HG03064 (cell line): ENCODE results near the gene SLC16A8.
"Not testable (repeated sequence)": the region's sequence is repeated elsewhere in the genome, so short reads cannot be mapped to it uniquely, and the experiment has no call there.

Source experiments
- ATAC-seq: cut with Tn5 transposase; IDR thresholded peaks from one replicate; pipeline ENCODE4 v1.9.1; 2021; ENCODE audit warnings: low read depth; ENCODE audit not compliant: unreplicated experiment

SLC16A8 gene, protein sequence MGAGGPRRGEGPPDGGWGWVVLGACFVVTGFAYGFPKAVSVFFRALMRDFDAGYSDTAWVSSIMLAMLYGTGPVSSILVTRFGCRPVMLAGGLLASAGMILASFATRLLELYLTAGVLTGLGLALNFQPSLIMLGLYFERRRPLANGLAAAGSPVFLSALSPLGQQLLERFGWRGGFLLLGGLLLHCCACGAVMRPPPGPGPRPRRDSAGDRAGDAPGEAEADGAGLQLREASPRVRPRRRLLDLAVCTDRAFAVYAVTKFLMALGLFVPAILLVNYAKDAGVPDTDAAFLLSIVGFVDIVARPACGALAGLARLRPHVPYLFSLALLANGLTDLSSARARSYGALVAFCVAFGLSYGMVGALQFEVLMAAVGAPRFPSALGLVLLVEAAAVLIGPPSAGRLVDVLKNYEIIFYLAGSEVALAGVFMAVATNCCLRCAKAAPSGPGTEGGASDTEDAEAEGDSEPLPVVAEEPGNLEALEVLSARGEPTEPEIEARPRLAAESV

DNA sequence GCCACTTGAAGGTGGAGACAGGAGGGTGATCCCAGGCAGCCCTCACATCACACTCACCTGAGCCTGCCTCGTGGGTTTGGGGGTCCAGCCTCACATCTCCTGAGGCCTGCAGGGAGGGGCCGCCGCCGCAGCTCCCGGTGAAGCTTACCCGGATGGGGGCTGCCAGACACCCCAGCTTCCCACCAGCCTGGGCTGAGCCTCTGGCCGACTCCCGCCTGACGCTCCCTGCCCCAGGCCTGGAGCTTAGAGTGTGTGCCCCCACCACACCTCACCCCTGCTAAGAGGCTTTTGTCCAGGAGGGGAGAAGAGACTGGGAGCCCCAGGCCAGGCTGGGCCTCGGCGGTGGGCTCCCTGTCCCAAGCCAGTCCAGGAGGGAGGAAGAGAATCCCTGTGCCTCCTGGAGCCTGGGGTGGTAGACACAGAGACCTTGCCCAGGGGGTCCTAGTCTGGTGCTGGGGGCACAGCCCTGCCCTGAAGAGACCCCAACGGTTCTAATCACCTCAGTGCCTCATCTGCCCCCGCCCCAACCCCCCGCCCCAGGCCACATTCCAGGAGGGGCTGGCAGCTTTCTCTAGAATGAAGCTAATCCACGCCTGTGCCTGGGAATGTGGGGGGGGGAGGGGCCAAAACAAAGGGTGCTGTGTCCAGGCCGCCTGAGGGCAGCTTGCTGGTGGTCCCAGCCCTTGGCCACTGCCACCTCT is at the start of gene SLC16A8:
SLC16A8 (minus strand) TSS at position 254 of the 701 bp plus-strand sequence. CDS start 1,311 bp downstream, outside the sequence.
- no peak for ATAC-seq

- no peak for ATAC-seq
These were observed 49.3 kb upstream of the SLC16A8 start for GRCh38 chr22:38133331-38133730.

GRCh38 chr22:38132794-38133193 is 48.8 kb upstream of the SLC16A8 start:
- ATAC-seq: no peak

GRCh38 chr22:38132136-38132535 is 48.2 kb upstream of the SLC16A8 start:
- no peak for ATAC-seq

DNA sequence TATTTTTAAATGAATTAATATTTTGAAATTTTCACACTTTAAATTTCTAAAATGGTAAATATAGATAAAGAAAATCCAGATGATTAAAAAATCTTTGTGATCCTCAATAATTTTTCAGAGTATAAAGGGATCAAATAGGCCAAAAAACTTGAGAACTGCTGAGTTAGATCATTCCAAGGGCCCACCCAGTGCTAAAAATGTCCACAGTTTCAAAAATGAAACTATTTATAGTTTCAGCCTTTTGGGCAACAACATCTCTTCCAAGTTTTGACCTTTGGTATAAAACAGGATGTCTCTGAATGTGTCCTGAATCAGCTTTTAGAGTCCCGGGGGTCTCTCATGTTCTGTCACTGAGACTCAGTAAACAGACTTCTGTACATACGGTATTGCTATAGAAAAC is 47.4 kb upstream of the SLC16A8 start:
- no peak for ATAC-seq

DNA sequence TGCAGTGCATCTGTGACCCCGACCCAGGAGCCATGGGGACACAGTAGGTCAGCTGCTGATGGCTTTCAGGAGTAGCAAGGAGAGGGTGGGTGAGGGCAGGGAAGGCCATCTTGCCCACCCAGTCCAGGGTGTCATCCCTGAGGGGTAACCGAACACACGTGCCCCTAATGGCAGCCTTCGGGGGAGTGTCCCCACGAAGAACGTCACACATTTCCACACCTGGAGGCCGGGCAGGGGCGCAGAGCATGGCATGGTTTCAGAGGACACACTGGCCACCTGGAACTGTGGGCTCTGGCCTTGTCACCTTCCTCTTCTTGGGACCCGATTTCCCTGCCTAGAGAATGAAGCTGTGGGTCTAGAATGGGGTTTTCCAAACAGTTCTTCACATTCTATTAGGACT is 45.9 kb upstream of the SLC16A8 start:
- ATAC-seq: no peak

- no peak for ATAC-seq
These were observed 45.0 kb upstream of the SLC16A8 start for GRCh38 chr22:38129021-38129420.

DNA sequence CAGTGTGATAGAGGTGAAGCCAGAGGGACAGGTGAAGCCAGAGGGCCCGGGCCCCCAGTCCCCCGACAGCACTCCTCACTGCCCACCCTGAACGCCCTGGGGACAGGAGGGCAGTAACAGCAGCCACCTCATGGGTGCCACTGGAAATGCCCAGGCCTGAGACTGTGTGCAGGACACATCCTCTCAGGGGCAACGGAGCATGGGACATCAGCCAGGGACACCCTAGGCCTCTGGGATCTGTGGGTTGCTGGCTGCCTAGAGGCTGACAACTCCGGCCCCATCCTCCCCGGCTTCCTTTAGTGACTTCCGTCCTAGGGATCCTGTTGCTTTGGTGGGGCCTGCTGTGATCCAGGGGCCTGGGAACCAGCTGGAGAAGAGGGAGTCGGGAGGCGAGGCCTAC is 43.9 kb upstream of the SLC16A8 start:
- ATAC-seq: no peak

GRCh38 chr22:38126928-38127668 is 43.1 kb upstream of the SLC16A8 start:
- ATAC-seq: no peak

DNA sequence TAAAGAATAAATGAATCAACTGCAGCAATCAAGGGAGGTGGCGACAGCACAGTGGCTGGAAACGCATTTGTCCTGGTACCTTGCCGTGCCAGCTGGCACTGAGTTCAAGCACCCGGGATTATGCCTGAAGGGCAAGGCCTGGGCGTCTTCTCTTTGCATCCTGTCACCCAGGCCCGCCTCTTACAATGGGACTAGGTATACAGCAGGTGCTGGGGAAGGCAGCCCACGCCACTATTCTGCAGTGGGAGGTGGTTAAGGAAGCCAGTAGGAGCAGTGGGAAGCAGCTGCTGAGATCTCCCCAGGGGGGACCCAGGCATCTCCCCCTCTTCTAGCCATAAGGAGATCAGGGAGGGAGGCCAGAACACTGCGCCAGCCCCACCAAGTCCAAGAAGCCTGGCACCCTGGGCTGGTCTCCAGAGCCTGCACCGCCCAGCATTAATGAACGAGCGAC is 41.8 kb upstream of the SLC16A8 start:
- ATAC-seq: no peak

GRCh38 chr22:38125038-38125610 is 41.1 kb upstream of the SLC16A8 start:
- no peak for ATAC-seq

GRCh38 chr22:38124236-38124974 is 40.4 kb upstream of the SLC16A8 start:
- ATAC-seq: no peak

GRCh38 chr22:38122616-38123015 is 38.6 kb upstream of the SLC16A8 start:
- ATAC-seq: no peak

DNA sequence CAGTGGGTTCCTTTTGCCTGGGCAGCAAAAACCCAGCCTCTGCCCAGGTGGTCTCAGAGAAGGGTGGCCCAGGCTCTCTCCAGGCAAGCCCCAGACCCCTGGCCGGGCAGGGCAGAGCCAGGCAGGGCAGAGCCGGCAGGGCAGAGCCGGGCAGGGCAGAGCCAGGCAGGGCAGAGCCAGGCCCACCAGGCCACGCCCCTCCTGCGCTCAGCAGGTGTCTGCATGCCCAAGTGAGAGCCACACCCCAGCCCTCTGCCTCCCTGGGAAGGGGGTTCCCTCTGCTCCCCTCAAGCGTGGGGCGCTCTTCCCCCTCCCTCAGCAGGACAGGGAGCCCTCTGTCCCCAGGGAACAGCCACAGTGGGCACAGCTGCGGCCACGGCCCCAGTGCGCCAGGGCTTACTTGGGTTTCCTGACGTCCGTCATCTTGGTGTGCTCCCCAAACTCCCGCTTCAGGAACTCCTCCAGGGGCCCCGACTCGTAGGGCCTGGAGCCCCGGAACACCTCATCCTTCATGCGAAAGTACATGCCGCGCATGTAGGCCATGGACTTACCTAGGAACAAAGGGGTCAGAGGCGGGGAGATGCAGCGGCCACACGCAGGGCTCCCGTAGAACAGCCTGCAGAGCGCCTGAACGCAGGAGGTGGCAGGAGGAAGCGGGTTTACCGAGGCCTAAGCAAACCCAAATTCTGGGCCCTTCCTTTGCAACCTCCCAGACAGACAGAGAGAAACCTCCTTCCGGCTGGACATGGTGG is 36.6 kb upstream of the SLC16A8 start:
- ATAC-seq: no peak

DNA sequence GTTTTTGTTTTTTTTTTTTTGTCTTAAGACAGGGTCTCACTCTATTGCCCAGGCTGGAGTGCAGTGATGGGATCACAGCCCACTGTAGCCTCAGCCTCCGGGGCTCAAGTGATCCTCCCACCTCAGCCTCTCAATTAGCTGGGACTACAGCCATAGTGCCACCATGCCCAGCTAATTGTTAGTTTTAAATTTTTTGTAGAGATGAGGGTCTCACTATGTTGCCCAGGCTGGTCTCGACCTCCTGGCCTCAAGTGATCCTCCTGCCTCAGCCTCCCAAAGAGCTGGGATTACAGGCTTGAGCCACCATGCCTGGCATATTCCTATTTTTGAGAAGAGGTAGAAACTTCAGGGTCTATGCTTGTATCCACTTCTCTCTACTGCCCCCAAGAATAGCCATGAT is 34.8 kb upstream of the SLC16A8 start:
- ATAC-seq: not testable (repeated sequence)

GRCh38 chr22:38118182-38118581 is 34.2 kb upstream of the SLC16A8 start:
- ATAC-seq: no peak

- not testable (repeated sequence) for ATAC-seq
These were observed 33.6 kb upstream of the SLC16A8 start for GRCh38 chr22:38117556-38117955.

- no peak for ATAC-seq
These were observed 31.6 kb upstream of the SLC16A8 start for GRCh38 chr22:38115423-38116205.
